ENCODE measurements around the gene EVA1A. TPM values are rescaled to one million over a fixed set of nuclear protein-coding genes. Genes with fewer than 3 reads are reported as not detected.

Gene EVA1A
- total RNA-seq, 1 donor from 2014 or later = 112 TPM

GRCh38 chr2:75518638-75519465 lies 41.9 kb downstream of the EVA1A start:
- DNase-seq (ENCODE audit: low read depth) = no peak
- TF ChIP-seq CTCF (IDR thresholded peaks at IDR 0.05; ENCODE audit: insufficient read depth, low read length, poor library complexity, severe bottlenecking) = no peak
- peaks cover 2% of the 10 kb centered on the region for H3K36me3 ChIP-seq (ENCODE audit: control insufficient read depth, insufficient read depth, low read length)

GRCh38 chr2:75517547-75518230 lies 43.0 kb downstream of the EVA1A start:
- Histone ChIP-seq H3K36me3 (ENCODE audit: control insufficient read depth, insufficient read depth, low read length) (peaks cover 2% of the 10 kb centered on the region), H3K27me3 (ENCODE audit: control insufficient read depth, insufficient read depth, low read length) (no peaks in the 10 kb centered on the region), H3K4me3 (ENCODE audit: low read depth, low read length) (no peak overlapping the region)
- no peak for TF ChIP-seq CTCF (IDR thresholded peaks at IDR 0.05; ENCODE audit: insufficient read depth, low read length, poor library complexity, severe bottlenecking)
- DNase-seq (ENCODE audit: low read depth) = no peak

More at GRCh38 chr2:75518638-75519465, 41.9 kb downstream of the EVA1A start:
- H3K4me3 ChIP-seq (ENCODE audit: low read depth, low read length) = no peak overlapping the region
- no peaks in the 10 kb centered on the region for H3K27me3 ChIP-seq (ENCODE audit: control insufficient read depth, insufficient read depth, low read length)

- TF ChIP-seq CTCF (IDR thresholded peaks at IDR 0.05; ENCODE audit: insufficient read depth, low read length, poor library complexity, severe bottlenecking) = no peak
- no peak for DNase-seq (ENCODE audit: low read depth)
- no peak overlapping the region for H3K4me3 ChIP-seq (ENCODE audit: low read depth, low read length)
- peaks cover 4% of the 10 kb centered on the region for H3K36me3 ChIP-seq (ENCODE audit: control insufficient read depth, insufficient read depth, low read length)
- H3K27me3 ChIP-seq (ENCODE audit: control insufficient read depth, insufficient read depth, low read length) = no peaks in the 10 kb centered on the region
These were observed 44.1 kb downstream of the EVA1A start for GRCh38 chr2:75516378-75517360.

GRCh38 chr2:75515584-75516368 lies 45.0 kb downstream of the EVA1A start:
- peaks cover 4% of the 10 kb centered on the region for H3K36me3 ChIP-seq (ENCODE audit: control insufficient read depth, insufficient read depth, low read length)
- H3K4me3 ChIP-seq (ENCODE audit: low read depth, low read length) = no peak overlapping the region
- DNase-seq (ENCODE audit: low read depth) = no peak
- H3K27me3 ChIP-seq (ENCODE audit: control insufficient read depth, insufficient read depth, low read length) = no peaks in the 10 kb centered on the region
- no peak for TF ChIP-seq CTCF (IDR thresholded peaks at IDR 0.05; ENCODE audit: insufficient read depth, low read length, poor library complexity, severe bottlenecking)

- Histone ChIP-seq H3K36me3 (ENCODE audit: control insufficient read depth, insufficient read depth, low read length) (peaks cover 4% of the 10 kb centered on the region), H3K27me3 (ENCODE audit: control insufficient read depth, insufficient read depth, low read length) (no peaks in the 10 kb centered on the region), H3K4me3 (ENCODE audit: low read depth, low read length) (no peak overlapping the region)
- no peak for DNase-seq (ENCODE audit: low read depth)
- TF ChIP-seq CTCF (IDR thresholded peaks at IDR 0.05; ENCODE audit: insufficient read depth, low read length, poor library complexity, severe bottlenecking) = no peak
These were observed 47.0 kb downstream of the EVA1A start for GRCh38 chr2:75513616-75514170.
